GM19324 (cell line): ENCODE measurements around the gene SGF29.
"Not testable (repeated sequence)": the region's sequence is repeated elsewhere in the genome, so short reads cannot be mapped to it uniquely, and the experiment has no call there.

ENCODE experiments used
- ATAC-seq: cut with Tn5 transposase; IDR thresholded peaks from one replicate; pipeline ENCODE4 v1.9.1; 2021; ENCODE audit warnings: mild to moderate bottlenecking, moderate library complexity; ENCODE audit not compliant: unreplicated experiment, low FRiP score

Gene SGF29

GRCh38 chr16:28553776-28554633 lies at the start of gene SGF29:
Gene SGF29, plus strand, starts transcription at chr16:28553920. Its CDS starts 27,150 bp downstream, at chr16:28581070.
- peak; percentile 86 for ATAC-seq

- no peak for ATAC-seq
These were observed 48.9 kb upstream of the SGF29 start for GRCh38 chr16:28504707-28505404.

DNA sequence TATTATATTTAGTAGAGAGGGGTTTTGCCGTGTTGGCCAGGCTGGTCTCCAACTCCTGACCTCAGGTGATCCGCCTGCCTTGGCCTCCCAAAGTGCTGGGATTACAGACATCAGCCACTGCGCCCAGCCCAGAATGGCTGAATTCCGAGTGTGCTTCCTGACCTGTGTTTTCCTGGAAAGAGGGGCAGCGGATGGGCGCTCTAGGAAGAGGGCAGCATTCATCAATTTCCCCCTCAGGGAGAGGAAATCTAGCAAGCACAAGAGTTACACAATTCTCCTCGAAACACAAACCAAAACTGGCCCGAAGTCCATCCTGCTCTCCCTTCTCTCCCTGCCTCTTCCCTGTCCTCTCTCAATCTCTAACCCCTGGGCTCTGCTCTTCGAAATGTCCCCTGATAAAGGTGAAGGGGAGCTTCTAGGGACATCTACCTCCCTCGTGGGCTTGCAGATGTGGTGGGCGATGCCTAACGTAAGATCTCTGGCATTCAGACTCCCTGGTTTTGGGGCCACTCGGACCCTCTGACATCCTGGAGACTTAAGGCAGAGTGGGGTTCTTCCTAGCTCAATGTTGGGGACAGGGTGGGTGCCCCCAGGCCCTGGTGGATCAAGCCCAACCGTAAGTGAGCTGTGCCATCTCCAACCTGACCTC lies 48.1 kb upstream of the SGF29 start:
- no peak for ATAC-seq

- no peak for ATAC-seq
These were observed 42.7 kb upstream of the SGF29 start for GRCh38 chr16:28511031-28511430.

GRCh38 chr16:28511801-28512789 lies 41.6 kb upstream of the SGF29 start:
- ATAC-seq = no peak

DNA sequence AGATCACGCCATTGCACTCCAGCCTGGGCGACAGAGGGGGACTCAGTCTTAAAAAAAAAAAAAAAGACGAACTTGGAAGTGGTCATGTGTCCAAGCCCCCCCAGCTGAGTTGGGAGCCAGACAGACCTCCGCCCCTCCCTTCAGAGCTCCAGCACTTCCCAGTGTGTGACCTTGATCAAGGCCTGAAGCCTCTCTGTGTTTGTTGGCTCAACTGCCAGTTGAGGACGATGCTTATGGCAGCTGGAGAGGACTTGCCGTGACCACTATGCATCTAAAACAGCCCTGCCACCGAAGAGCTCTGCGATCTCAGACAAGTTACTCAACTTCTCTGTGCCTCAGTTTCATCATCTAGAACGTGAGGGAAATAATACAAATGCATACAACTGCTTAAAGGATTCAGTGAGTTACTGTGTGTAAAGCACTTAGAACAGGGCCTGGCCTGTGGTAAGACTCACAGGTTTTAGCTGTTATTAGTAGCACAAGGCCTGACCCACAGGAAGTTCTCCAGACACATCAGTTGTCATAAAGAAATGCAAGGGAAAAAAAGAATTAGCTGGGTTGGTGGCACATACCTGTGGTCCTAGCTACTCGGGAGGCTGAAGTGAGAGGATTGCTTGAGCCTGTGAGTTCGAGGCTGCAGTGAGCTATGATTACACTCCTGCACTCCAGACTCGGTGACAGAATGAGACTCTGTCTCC lies 40.1 kb upstream of the SGF29 start:
- ATAC-seq = no peak

GRCh38 chr16:28514246-28514645 lies 39.5 kb upstream of the SGF29 start:
- no peak for ATAC-seq

DNA sequence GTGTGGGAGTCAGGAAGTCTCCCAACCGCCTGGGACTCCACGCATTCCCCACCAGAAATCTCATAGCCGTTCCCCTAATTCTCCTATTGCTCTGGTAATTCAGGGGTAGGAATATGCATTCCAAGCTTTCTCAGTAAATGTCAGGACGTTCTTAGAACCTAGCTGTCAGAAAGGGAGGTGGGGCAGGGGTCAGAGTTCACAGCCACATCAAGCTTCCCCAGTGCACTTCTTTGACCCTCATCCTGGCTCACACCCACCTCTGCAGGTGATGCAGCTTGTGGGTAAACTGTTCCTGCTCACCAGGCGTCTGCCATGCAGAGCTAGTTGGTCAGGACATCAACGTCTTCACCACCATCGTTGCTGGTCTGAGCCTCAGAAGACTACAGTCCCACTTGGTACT lies 33.0 kb upstream of the SGF29 start:
- ATAC-seq = no peak

DNA sequence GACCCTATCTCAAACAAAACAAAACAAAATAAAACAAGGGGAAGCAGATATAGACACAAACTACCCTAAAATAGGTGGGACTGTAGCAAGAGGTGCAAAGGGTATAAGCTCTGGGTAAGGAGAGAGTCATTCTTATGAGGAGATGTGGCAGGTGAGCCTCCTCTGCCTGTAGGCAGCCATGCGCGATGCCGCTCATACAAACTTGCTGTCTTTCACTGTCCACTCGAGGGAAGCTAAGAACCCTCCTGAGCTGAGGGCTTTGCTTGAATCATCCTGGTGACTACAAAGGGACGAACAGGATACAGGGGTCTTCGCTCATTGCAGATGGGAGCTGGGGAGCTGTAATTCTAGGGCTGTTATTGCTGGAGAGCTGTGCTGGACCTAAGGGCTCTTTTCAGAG lies 32.3 kb upstream of the SGF29 start:
- ATAC-seq = no peak

GRCh38 chr16:28522792-28523191 lies 30.9 kb upstream of the SGF29 start:
- ATAC-seq = no peak

DNA sequence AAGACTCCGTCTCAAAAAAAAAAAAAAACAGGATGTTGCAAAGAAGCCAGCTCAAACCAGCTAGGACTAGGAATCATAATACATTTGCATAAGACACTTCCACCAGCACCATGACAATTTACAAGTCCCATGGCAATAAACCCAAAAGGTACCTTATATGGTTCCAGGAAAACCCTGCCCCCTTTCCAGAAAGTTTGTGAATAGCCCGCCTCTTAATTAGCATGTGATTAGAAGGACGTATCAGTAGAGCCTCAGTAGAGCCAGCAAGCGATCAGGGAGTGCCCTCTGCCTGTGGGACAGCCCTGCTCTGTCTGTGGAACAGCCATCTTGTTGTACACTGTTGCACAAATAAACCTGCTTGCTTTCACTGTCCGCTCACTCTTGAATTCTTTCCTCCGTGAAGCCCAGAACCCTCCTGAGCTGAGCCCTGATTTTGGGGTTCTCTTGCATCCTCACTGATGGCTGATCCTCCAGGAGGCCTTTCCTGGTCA lies 29.0 kb upstream of the SGF29 start:
- ATAC-seq = no peak

DNA sequence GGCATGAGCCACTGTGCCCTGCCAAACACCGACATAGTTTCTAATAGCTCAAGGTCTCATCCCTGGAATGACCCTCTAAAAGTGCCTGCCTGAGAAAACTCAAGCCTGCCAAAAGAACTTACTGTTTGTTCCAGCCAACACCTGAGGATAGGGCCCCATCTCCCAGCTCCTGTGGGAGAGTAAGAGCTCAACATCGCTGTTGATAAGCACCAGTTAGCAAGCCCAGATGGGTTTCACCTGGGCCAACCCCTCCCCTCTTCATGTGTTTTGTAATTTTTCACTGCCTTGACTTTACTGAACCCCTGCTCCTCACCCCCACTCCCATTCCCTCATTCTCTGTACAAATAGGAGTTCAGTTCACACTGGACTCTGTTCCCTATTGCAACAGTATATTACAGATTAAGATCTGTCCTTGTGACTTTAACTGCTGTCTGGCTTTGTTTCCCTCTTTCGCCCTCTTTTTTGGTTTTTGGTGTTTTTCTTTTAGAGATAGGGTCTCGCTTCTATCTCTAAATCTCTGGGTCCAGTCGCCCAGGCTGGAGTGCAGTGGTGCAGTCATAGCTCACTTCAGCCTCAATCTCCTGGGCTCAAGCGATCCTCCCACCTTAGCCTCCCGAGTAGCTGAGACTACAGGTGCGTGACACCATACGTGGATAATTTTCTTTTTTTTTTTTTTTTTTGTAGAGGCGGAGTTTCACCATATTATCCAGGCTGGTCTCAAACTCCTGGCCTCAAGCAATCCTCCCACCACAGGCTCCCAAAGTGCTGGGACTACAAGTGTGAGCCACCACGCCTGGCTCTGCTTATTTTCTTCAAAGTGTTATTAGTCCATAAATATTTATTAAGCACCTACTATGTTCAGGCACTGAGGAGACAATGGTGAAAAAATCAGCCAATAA lies 27.3 kb upstream of the SGF29 start:
- ATAC-seq = no peak

DNA sequence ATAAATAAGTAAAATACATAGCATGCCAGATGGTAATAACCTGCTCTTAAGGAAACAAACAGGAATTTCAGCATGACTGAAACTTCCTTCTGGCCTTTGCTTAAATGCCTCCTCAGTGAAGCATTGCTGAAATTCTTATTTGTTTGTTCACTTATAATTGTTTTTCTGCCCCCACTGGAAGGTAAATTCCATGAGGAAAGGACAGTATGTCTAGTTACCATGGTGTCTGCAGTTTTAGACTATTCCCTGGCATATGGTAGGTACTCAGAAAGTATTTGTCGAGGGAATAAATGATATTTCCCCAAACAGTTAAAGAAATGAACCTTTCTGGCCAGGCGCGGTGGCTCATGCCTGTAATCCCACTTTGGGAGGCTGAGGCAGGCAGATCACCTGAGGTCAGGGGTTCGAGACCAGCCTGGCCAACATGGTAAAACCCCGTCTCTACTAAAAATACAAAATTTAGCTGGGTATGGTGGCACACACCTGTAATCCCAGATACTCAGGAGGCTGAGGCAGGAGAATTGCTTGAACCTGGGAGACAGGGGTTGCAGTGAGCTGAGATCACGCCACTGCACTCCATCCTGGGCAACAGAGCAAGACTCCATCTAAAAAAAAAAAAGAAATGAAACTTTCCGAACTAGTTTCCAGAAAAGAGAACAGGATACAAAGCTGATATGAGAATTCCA lies 26.5 kb upstream of the SGF29 start:
- not testable (repeated sequence) for ATAC-seq

DNA sequence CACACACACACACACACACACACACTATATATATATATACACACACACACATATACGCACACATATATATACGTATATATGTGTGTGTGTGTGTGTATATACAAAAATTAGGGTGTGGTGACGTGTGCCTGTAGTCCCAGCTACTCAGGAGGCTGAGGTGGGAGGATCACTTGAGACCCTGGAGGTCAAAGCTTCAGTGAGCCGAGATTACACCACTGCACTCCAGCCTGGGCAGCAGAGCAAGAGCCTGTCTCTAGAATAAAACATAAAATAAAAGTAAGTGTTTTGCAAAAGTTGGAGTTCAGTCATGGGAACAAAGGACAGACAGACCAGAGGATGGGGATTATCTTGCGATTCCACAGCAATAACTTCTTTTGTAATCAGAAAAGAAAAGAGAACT lies 25.7 kb upstream of the SGF29 start:
- no peak for ATAC-seq

- ATAC-seq = no peak
These were observed 25.3 kb upstream of the SGF29 start for GRCh38 chr16:28528463-28528867.

DNA sequence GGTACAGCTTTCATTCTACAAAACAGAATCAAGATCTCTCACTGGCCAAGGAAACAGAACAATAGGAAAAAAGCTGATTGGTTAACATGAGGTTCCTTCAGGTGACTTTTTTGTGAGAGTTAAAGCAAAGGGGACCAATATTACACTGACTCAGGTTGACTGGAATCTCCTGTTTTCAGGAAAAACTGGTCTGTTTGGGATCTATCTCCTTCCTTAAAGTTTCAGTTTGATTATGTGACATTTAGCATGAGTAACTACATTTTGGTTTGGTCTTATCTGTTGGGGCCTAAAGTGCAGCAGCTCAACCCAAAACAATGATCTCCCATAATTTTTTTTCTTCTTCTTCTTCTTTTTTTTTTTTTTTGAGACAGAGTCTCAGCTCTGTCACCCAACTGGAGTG lies 24.6 kb upstream of the SGF29 start:
- no peak for ATAC-seq

DNA sequence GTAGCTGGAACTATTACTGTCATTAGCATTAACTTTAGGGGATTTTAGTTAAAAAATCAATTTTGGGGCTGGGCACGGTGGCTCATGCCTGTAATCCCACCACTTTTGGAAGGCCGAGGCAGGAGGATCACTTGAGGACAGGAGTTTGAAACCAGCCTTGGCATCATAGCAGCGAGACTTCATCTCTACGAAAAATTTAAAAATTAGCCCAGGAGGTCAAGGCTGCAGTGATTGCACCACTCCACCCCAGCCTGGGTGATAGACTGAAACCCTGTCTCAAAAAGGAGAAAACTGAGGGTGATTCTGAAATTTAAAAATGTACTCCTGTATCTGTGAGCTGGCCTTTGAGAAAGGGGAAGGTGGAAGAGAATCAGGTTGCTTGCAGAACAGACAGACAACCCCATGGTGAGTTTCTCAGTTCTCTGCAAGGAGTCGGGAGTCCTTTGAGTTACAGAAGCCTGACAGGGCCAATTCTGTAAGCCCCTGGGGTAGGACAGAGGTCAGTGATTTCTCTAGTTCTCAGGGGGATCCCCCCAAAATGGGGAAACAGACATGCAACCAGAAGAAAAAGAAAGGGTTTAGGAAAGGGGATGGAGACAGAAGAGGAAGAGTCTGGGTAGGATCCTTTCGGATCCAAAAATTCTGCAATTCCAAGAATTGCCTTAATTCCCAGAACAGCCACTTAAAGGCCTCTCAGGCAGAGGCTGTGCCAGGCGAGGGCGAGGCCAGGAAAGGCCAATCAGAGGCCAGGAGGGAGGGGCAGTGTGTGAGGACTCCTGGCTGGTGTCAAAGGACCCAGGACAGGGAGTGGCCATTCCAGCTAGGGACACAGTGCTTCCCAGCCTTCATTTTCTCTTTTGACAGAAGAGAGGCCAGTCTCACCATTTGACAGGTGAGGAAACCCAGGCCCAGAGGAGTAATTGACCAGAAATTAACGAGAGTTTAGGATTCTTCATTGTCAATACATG lies 21.7 kb upstream of the SGF29 start:
- ATAC-seq = no peak
